H54 (cell line): ENCODE results near the gene MKRN2.

Source experiments
- DNase-seq: peaks from one replicate; pipeline ENCODE4 v3.0.0; 2011; ENCODE audit warnings: low spot score, mixed read lengths; ENCODE audit not compliant: insufficient read length
- FAIRE-seq: peaks from 3 replicates; lab custom pipeline; 2011; peaks lifted over from hg19 to GRCh38; lab: Jason Lieb, UNC
- POLR2A ChIP-seq: IDR thresholded peaks from 2 replicates; pipeline ENCODE4 v1.6.1; 2011; ENCODE audit warnings: low read depth, mild to moderate bottlenecking, low read length

MKRN2 gene, protein sequence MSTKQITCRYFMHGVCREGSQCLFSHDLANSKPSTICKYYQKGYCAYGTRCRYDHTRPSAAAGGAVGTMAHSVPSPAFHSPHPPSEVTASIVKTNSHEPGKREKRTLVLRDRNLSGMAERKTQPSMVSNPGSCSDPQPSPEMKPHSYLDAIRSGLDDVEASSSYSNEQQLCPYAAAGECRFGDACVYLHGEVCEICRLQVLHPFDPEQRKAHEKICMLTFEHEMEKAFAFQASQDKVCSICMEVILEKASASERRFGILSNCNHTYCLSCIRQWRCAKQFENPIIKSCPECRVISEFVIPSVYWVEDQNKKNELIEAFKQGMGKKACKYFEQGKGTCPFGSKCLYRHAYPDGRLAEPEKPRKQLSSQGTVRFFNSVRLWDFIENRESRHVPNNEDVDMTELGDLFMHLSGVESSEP

DNA sequence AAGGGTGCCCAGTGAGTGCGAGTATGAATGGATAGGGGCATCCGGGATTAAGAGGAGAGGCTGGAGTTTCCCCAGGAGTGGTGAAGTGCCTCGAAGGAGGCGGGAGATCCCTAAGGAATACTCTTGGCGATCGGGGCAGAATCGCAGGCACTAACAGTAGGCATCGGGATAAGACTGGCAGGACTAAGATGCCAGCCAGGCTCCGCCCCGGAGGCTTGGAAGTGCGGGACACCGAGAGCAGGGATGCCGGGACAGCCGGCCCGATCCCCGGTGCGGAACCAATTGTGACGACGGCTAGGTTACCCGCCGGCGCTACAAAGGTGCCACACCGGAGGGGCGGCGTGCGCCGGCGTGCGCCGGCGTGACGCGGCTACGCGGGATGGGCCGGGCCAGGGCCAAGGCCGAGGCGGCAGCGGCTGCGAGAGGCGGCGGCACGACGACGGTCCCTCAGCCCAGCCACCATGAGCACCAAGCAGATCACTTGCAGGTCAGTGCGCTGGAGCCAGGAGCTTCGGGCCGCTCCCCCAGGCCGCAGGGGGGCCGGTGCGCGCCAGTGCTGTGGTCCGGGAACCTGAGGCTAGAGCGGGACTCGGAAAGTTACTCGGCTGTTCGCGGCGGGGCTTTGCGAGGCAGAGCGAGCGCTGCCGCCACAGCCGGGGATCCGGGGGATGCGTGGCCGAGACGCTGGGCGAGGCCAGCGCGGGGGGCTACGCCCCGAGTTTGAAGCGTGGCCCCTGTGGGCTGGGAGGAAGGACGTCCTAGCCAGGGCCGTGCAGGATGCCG lies at the start of gene MKRN2:
Gene MKRN2, plus strand, starts transcription at position 398 of the 783 bp plus-strand sequence. Its CDS starts 64 bp downstream, at position 462.
- FAIRE-seq = peak; percentile 15
- peak; percentile 80 for DNase-seq

DNA sequence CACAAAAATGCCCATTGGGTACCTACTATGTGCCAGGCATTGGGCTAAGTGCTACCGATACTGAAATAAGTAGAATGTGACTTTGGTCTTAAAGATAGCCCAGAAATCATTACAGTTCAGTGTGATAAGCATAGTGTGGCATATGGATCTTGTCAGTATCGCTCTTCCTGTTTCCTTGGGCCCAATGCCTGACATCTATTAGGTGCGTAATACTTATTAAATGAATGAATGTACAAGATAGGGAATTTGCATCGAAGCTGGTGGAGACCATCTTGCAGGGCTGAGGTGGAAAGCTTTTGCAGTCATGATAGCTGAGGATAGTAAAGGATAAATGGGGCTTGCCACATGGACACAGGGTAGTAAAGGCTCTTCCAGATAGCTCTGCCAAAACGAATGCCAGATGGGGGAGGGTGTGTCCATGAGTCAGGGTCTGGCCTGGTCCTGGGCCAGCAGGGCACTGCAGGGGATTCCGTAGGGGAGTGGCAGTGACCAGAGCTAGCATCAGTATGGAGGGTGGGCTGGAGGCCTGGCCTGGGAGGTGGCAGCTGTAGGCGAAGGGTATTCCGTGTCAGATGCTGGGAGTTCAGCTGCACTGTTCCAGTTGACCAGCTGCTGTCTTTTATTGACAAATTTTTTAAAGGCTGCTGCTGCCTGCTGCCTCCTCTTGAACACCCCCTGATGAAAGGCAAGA lies 49.2 kb upstream of the MKRN2 start:
- TF ChIP-seq POLR2A = no peak
- no peak for FAIRE-seq
- peak; percentile 49 for DNase-seq

More for the DNA sequence above, at the start of gene MKRN2:
- peak; percentile 99 for TF ChIP-seq POLR2A

DNA sequence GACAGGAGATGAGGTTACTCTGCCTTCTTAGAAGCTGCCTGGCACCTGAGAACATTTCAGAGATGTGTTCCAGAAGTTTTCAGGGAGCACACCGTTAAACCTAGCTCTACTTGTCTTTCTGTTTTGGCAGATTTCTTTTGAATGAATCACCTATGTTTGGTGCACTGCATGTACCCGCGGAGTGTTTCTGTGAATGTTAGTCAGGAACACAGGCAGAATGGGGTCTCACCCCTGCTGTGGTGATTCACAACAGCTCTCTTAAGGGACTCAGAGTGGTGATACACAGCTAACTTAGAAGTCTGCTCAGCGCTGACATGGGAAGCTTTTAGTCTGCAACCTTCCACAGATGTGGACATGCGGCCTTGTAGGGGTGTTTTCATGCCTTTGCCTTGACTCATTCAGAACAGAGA lies 48.6 kb upstream of the MKRN2 start:
- DNase-seq (peak; percentile 88), FAIRE-seq (peak; percentile 98)
- TF ChIP-seq POLR2A = no peak

DNA sequence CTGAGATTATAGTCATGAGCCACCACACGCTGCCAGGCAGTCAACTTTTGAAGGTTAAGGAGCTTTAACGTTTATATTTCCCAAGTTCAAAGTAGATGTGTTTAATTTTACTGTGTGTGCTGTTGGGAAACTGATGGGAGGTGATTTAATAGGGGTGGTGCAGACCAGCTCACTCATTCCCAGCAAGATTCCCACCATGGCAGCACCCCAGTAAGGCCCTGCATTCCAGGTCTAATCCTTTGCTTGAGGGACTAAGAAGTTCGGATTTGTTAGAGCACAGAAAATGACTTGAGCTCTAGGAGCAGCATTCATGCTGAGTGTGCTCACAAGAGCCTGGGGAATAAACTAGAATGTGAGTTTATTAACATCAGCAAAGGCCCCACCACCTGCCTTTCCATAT lies 47.4 kb upstream of the MKRN2 start:
- TF ChIP-seq POLR2A = no peak
- FAIRE-seq (no peak), DNase-seq (no peak)

DNA sequence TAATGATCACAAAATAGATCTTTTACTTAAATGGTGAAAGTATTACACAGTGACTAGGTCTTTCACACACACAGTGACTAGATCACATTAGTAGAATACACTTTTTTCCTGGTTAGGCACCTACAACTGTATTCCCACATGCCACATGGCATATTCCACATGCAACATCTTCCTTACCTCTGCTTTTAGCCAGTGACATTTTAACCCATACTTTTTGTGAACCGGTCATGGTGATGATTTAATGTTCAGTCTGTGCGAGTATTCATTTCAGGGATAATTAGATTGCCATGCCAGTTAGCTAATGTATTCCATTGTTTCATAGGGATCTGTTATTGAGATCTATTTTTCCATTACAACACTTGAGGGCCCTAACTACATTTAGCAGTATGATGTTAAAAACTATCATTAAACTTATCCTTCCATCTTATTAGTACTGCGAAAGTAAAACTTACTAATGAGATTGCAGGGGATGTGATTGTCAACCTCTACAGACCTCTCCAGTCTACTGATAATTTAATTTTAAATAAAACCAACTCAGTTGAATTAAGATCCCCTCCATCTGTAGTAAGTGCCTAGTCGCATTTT lies 44.3 kb upstream of the MKRN2 start:
- no peak for TF ChIP-seq POLR2A
- DNase-seq (no peak), FAIRE-seq (no peak)

DNA sequence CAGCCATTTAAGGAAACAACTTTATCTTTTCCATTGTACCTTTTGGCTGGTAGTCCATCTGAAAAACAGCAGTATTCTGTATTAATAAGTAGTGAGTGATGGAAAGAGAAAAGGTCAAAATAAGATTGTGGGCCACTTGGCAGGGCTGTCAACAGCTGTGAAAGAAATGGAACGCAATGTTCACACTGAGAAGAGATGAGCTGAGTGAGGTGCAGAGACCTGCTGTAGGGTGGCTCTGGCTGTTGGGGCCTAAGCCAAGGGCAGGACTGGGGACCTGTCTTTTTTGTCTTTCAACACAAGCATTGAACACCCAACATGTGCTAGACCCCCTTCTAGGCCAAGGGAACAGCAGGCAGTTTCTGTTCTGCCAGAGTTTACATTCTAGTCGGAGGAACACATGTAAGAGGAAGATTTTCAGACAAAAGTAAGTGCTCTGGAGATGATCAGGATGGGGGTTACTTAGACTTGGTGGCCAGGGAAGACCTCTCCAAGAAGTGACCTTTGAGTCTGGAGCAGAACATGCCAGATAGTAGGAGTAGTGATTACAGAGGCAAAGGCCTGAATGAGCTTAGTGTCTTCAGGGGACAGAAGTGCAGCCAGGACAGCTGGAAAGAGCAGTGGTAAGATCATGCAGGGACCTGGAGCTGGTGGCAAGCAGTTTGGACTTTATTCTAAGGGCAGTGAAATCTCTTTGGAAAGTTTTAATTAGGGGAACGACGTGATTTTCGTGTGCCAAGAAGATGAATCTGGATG lies 43.0 kb upstream of the MKRN2 start:
- FAIRE-seq (no peak), DNase-seq (no peak)
- no peak for TF ChIP-seq POLR2A

DNA sequence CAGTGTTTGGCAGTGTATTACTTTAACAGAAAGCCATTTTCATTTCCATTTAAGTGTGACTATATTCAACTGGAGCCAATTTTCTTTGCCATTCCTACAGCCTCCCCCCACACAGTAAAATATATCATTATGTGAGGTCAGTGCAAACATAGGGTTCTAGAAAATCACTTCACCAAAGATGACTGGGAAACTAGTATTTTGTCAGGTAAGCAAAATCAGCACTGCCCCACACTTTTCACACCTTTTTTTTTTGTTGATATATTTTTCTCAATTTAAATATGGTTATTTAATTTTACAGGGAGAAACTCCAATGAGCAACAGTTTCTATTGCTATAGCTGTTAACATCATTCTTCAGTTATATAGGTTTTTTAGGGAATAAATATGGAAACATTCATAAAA lies 41.3 kb upstream of the MKRN2 start:
- FAIRE-seq (no peak), DNase-seq (no peak)
- TF ChIP-seq POLR2A = no peak

DNA sequence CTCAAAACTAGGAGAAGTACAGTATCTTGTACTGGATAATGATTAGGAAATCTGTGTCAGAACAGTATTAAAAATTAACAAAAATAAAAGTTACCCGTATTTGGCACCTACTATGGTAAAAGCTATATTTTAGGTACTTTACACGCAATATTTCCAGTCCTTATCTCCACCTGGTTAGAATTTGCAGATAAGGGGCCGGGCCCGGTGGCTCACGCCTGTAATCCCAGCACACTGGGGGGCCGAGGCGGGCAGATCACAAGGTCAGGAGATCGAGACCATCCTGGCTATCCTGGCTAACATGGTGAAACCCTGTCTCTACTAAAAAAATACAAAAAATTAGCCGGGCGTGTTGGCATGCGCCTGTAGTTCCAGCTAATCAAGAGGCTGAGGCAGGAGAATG lies 40.0 kb upstream of the MKRN2 start:
- DNase-seq (no peak), FAIRE-seq (no peak)
- TF ChIP-seq POLR2A = no peak

DNA sequence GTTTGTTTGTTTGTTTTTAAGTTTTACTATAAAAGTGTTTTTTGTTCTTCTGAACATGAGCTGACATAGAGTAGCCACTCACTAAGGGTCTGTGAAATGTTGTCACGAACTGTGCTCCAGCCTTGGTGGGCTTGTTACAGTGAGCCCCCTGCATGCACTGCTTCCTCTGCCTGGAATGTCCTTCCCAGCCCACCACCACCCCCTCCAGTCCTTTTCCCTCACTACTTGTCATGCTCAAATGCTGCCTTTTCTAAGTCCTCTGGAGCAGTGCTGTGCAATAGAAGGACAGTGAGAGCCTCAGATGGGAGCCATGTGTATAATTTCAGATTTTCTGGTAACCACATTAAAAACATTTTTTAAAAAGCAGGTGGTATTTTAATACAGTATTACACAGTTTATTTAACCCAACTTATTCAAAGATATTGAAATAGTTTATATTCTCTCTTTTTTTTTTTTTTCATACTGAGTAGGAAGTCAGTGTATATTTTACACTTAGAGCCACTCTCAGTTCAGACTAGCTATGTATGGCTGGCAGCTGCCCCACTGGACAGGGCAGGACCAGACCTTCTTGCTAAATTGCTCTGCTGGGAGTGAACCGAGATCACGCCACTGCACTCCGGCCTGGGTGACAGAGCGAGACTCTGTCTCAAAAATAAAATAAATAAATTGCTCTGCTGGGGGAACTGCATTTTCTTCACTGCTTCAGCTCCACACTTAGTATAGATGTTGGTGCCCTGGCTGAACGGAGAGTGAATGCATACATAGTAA lies 38.4 kb upstream of the MKRN2 start:
- TF ChIP-seq POLR2A = no peak
- DNase-seq = no peak
- no peak for FAIRE-seq

DNA sequence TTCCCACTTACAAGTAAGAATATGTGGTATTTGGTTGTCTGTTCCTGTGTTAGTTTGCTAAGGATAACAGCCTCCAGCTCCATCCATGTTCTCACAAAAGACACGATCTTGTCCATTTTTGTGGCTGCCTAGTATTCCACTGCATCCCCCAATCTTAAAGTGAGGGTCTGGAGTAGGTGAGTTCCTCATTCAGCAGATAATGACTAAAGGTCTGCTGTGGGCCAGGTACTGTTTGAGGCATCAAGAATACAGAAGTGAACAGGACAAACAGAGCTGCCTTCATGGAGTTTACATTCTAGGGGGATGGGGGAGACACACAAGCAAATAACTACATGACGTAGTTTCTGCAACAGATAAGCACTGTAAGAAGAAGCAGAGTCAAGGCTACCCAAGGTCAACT lies 35.9 kb upstream of the MKRN2 start:
- DNase-seq (no peak), FAIRE-seq (no peak)
- TF ChIP-seq POLR2A = no peak

DNA sequence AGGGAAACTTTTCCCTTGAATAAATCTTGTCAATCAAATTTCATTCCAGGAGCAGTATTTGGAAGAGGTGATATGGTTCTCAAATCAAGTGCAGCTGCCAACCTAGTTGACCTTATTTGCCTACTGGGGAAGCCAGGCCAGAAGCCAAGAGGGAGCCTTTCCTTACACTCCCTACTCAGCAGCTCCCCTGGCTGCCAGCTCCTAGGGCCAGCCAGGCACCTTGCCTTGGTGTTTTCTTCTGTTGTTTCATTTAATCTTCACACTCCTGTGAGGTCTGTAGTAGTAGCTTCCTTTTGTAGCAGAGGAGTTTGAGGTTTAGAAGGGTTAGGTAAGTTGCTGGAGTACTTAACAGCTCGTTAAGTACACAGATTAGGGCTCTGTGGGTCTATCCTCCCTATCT lies 34.2 kb upstream of the MKRN2 start:
- no peak for TF ChIP-seq POLR2A
- FAIRE-seq (no peak), DNase-seq (no peak)

DNA sequence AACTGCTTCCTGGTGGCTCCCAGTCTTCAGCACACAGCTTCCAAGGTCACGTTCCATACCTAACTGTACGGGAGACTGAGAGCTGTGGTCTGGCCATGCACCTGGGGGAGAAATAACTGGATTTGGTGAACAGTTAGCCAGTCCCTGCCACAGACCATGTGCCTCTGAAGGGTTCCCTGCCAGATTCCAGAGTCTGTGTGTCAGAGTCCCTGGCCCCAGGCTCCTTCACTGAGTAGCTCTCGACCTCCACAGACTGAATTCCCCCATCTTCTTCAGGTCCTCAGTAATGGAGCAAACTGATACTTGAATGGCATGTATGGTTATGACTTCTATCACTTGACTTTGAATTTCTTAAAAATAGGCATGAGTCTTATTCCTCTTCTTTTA lies 29.1 kb upstream of the MKRN2 start:
- no peak for FAIRE-seq
- DNase-seq = no peak
- TF ChIP-seq POLR2A = no peak

DNA sequence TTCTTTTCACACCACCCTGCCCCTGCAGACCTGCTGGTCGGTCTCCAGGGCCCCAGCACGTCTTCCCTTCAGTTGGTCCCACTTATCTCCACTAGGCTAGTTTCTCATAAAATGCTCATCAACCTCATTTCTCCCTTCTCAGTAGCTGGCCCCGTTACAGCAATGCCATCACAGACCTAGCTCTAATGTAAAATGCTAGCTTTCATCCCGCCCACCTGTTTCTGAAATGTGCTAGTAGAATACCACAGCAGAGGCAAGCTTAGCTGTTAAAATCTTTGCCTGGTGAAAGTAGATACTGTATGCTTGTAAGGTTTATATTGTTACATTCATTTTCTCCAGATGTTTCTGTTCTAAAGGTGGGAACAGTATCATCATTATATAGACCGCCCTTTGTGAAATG lies 24.7 kb upstream of the MKRN2 start:
- TF ChIP-seq POLR2A = no peak
- no peak for DNase-seq
- FAIRE-seq = no peak
